ENCODE data around the gene GABRB1. TPM values are rescaled to one million over a fixed set of nuclear protein-coding genes. Genes with fewer than 3 reads are reported as not detected.

The GABRB1 gene
- total RNA-seq, 2 donors from 2014 or later: not detected

GRCh38 chr4:47194036-47194737, 162.8 kb downstream of the GABRB1 start:
- TF ChIP-seq POLR2AphosphoS5 (IDR thresholded peaks at IDR 0.05) (no peak), POLR2A (IDR thresholded peaks at IDR 0.05) (no peak)
- TF ChIP-seq, protein P1, sequence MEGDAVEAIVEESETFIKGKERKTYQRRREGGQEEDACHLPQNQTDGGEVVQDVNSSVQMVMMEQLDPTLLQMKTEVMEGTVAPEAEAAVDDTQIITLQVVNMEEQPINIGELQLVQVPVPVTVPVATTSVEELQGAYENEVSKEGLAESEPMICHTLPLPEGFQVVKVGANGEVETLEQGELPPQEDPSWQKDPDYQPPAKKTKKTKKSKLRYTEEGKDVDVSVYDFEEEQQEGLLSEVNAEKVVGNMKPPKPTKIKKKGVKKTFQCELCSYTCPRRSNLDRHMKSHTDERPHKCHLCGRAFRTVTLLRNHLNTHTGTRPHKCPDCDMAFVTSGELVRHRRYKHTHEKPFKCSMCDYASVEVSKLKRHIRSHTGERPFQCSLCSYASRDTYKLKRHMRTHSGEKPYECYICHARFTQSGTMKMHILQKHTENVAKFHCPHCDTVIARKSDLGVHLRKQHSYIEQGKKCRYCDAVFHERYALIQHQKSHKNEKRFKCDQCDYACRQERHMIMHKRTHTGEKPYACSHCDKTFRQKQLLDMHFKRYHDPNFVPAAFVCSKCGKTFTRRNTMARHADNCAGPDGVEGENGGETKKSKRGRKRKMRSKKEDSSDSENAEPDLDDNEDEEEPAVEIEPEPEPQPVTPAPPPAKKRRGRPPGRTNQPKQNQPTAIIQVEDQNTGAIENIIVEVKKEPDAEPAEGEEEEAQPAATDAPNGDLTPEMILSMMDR (IDR thresholded peaks at IDR 0.05): no peak
- intact Hi-C loops (cut with DNase I): no loop called here
- Histone ChIP-seq H3K36me3 (no peaks in the 10 kb centered on the region), H3K4me1 (replicated peaks) (no peaks in the 10 kb centered on the region), H3K9me3 (no peaks in the 10 kb centered on the region), H3K4me3 (no peak overlapping the region), H3K27me3 (replicated peaks; ENCODE audit: insufficient read depth) (no peaks in the 10 kb centered on the region), H3K27ac (no peak overlapping the region)
- WGBS: 55% methylated on average over 4 of the region's 4 CpGs
- DNase-seq (ENCODE audit: low spot score): no peak

GRCh38 chr4:47195706-47196105, 164.3 kb downstream of the GABRB1 start:
- intact Hi-C loops (cut with DNase I): no loop called here
- Histone ChIP-seq H3K27me3 (replicated peaks; ENCODE audit: insufficient read depth) (no peaks in the 10 kb centered on the region), H3K36me3 (no peaks in the 10 kb centered on the region), H3K4me3 (no peak overlapping the region), H3K27ac (no peak overlapping the region), H3K4me1 (replicated peaks) (no peaks in the 10 kb centered on the region), H3K9me3 (no peaks in the 10 kb centered on the region)
- TF ChIP-seq POLR2AphosphoS5 (IDR thresholded peaks at IDR 0.05): no peak
- no peak for TF ChIP-seq POLR2A (IDR thresholded peaks at IDR 0.05)
- TF ChIP-seq, protein P1 (IDR thresholded peaks at IDR 0.05): no peak
- DNase-seq (ENCODE audit: low spot score): no peak

GRCh38 chr4:47198791-47199190, 167.4 kb downstream of the GABRB1 start:
- H3K36me3 ChIP-seq: no peaks in the 10 kb centered on the region

GRCh38 chr4:47203593-47203992, 172.2 kb downstream of the GABRB1 start:
- no peaks in the 10 kb centered on the region for H3K27me3 ChIP-seq (replicated peaks; ENCODE audit: insufficient read depth)
- TF ChIP-seq POLR2AphosphoS5 (IDR thresholded peaks at IDR 0.05) (no peak), POLR2A (IDR thresholded peaks at IDR 0.05) (no peak)
- TF ChIP-seq, protein P1 (IDR thresholded peaks at IDR 0.05): no peak
- no peak overlapping the region for H3K4me3 ChIP-seq
- H3K36me3 ChIP-seq: no peaks in the 10 kb centered on the region
- H3K9me3 ChIP-seq: no peaks in the 10 kb centered on the region
- no peak for DNase-seq (ENCODE audit: low spot score)
- H3K27ac ChIP-seq: no peak overlapping the region
- 93% methylated on average over 2 of the region's 2 CpGs for WGBS
- intact Hi-C loops (cut with DNase I): no loop called here
- H3K4me1 ChIP-seq (replicated peaks): no peaks in the 10 kb centered on the region

More at GRCh38 chr4:47198791-47199190, 167.4 kb downstream of the GABRB1 start:
- intact Hi-C loops (cut with DNase I): no loop called here
- DNase-seq (ENCODE audit: low spot score): no peak
- no peaks in the 10 kb centered on the region for H3K27me3 ChIP-seq (replicated peaks; ENCODE audit: insufficient read depth)
- H3K4me1 ChIP-seq (replicated peaks): no peaks in the 10 kb centered on the region
- no peak overlapping the region for H3K27ac ChIP-seq
- H3K4me3 ChIP-seq: no peak overlapping the region
- WGBS: 60% methylated on average over 5 of the region's 5 CpGs
- H3K9me3 ChIP-seq: no peaks in the 10 kb centered on the region
- no peak for TF ChIP-seq POLR2A (IDR thresholded peaks at IDR 0.05)
- TF ChIP-seq, protein P1 (IDR thresholded peaks at IDR 0.05): no peak
- no peak for TF ChIP-seq POLR2AphosphoS5 (IDR thresholded peaks at IDR 0.05)

DNA sequence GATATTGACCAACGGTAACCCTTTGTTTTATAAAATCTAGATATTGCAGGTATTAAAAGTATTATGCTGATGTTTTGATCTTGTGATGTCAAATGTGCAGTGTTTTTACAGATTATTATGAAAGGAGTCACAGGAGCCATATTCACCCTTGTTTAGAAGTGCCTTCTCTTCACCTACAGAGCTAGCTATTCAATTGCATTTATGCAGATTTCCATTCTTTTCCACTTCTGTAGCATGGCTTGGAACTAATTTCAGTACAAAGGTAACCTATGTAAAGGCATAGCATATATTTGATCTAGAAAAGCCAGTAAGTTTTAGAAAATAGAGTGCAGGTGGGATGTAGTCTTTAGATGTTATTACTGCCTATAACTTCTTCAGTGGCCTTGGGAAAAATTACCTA, 176.2 kb downstream of the GABRB1 start:
- no peak for DNase-seq (ENCODE audit: low spot score)
- no peaks in the 10 kb centered on the region for H3K4me1 ChIP-seq (replicated peaks)
- H3K9me3 ChIP-seq: no peaks in the 10 kb centered on the region
- WGBS: 74% methylated on average over 1 of the region's 1 CpG
- TF ChIP-seq POLR2AphosphoS5 (IDR thresholded peaks at IDR 0.05) (no peak), POLR2A (IDR thresholded peaks at IDR 0.05) (no peak)
- TF ChIP-seq, protein P1 (IDR thresholded peaks at IDR 0.05): no peak
- H3K27me3 ChIP-seq (replicated peaks; ENCODE audit: insufficient read depth): no peaks in the 10 kb centered on the region
- no peak overlapping the region for H3K4me3 ChIP-seq
- H3K36me3 ChIP-seq: no peaks in the 10 kb centered on the region
- intact Hi-C loops (cut with DNase I): no loop called here
- no peak overlapping the region for H3K27ac ChIP-seq

All from prostate gland (tissue), 2 donors.